Neuronal stem cell (in vitro differentiated cells): Measurements from ENCODE around the gene SLF1.

Experiments
- DNase-seq: peaks from one replicate; pipeline ENCODE4 v3.0.0-alpha.2; 2013; ENCODE audit warnings: low spot score
- H2AFZ ChIP-seq: one replicate; pipeline ENCODE4 v1.6.1; 2013; ENCODE audit warnings: mild to moderate bottlenecking, low read length, inconsistent platforms
- H2AK5ac ChIP-seq: 2 replicates; pipeline ENCODE4 v1.6.1; 2013; ENCODE audit warnings: low read depth, mild to moderate bottlenecking, inconsistent platforms, low read length, moderate library complexity, mixed read lengths
- H2BK120ac ChIP-seq: 2 replicates; pipeline ENCODE4 v1.6.1; 2013; ENCODE audit warnings: low read depth, mild to moderate bottlenecking, inconsistent platforms, low read length, moderate library complexity, mixed read lengths
- H2BK12ac ChIP-seq: one replicate; pipeline ENCODE4 v1.6.1; 2013; ENCODE audit warnings: low read length, inconsistent platforms
- H2BK15ac ChIP-seq: 2 replicates; pipeline ENCODE4 v1.6.1; 2013; ENCODE audit warnings: mild to moderate bottlenecking, low read length, inconsistent platforms, mixed read lengths
- H2BK5ac ChIP-seq: one replicate; pipeline ENCODE4 v1.6.1; 2013; ENCODE audit warnings: inconsistent platforms, mild to moderate bottlenecking, low read length, moderate library complexity
- H3K14ac ChIP-seq: one replicate; pipeline ENCODE4 v1.6.1; 2013; ENCODE audit warnings: low read length, inconsistent platforms
- H3K18ac ChIP-seq: 2 replicates; pipeline ENCODE4 v1.6.1; 2013; ENCODE audit warnings: low read length, inconsistent platforms
- H3K23ac ChIP-seq: 2 replicates; pipeline ENCODE4 v1.6.1; 2013; ENCODE audit warnings: low read depth, mild to moderate bottlenecking, mixed read lengths, low read length, inconsistent platforms; ENCODE audit not compliant: poor library complexity
- H3K27ac ChIP-seq: replicated peaks from 3 replicates; pipeline ENCODE4 v1.5.1; 2013; ENCODE audit warnings: low read length, inconsistent platforms
- H3K27me3 ChIP-seq, 3 experiments: 2 replicates each; pipeline ENCODE4 v1.6.1; 2013; ENCODE audit warnings: low read length in 3 of 3, mild to moderate bottlenecking in 2 of 3, inconsistent platforms in 1 of 3, low read depth in 1 of 3, mixed read lengths in 1 of 3, moderate library complexity in 1 of 3; ENCODE audit not compliant: control insufficient read depth in 3 of 3, insufficient read depth in 3 of 3
- H3K36me3 ChIP-seq, 2 donors: replicated peaks in 1 of 2; 2 replicates each; pipeline ENCODE4 v1.6.1; 2013; ENCODE audit warnings: low read length in 2 of 2; ENCODE audit not compliant: control insufficient read depth in 2 of 2, insufficient read depth in 2 of 2
- H3K4ac ChIP-seq: 2 replicates; pipeline ENCODE4 v1.6.1; 2013; ENCODE audit warnings: inconsistent platforms, mild to moderate bottlenecking, low read length, moderate library complexity
- H3K4me1 ChIP-seq, 2 donors: 1 replicate in 1 of 2; 2 replicates in 1 of 2; pipeline ENCODE4 v1.6.1; 2013; ENCODE audit warnings: low read length in 2 of 2, low read depth in 1 of 2; ENCODE audit not compliant: control insufficient read depth in 2 of 2, insufficient read depth in 1 of 2
- H3K4me2 ChIP-seq: one replicate; pipeline ENCODE4 v1.6.1; 2013; ENCODE audit warnings: mild to moderate bottlenecking, low read length, inconsistent platforms; ENCODE audit not compliant: insufficient read depth, poor library complexity, severe bottlenecking
- H3K4me3 ChIP-seq, 2 donors: 2 replicates each; pipeline ENCODE4 v1.5.1; 2013; ENCODE audit warnings: low read length in 2 of 2, mild to moderate bottlenecking in 2 of 2, inconsistent platforms in 1 of 2, moderate library complexity in 1 of 2
- H3K79me1 ChIP-seq: one replicate; pipeline ENCODE4 v1.6.1; 2013; ENCODE audit warnings: low read depth, mild to moderate bottlenecking, inconsistent platforms, low read length, moderate library complexity
- H3K9ac ChIP-seq: one replicate; pipeline ENCODE4 v1.6.1; 2013; ENCODE audit warnings: mild to moderate bottlenecking, low read depth, low read length, inconsistent platforms; ENCODE audit not compliant: poor library complexity
- H3K9me3 ChIP-seq, 2 donors: replicated peaks in 1 of 2; 2 replicates each; pipeline versions ENCODE3 to v1.6.1; 2013; ENCODE audit warnings: low read length in 2 of 2, mild to moderate bottlenecking in 2 of 2, inconsistent platforms in 1 of 2, low read depth in 1 of 2, mixed read lengths in 1 of 2, moderate library complexity in 1 of 2; ENCODE audit not compliant: control insufficient read depth in 2 of 2, insufficient read depth in 1 of 2
- H4K8ac ChIP-seq: one replicate; pipeline ENCODE4 v1.6.1; 2013; ENCODE audit warnings: low read depth, mild to moderate bottlenecking, inconsistent platforms, low read length, moderate library complexity
- H4K91ac ChIP-seq: one replicate; pipeline ENCODE4 v1.6.1; 2013; ENCODE audit warnings: low read length, low read depth, mild to moderate bottlenecking, inconsistent platforms; ENCODE audit not compliant: poor library complexity
- WGBS, 2 donors: extraction: QIAGEN DNeasy Blood & Tissue Kit; methylation state at CpG; one replicate each; pipeline ENCODE4 v1.1.7; 2013; ENCODE audit warnings: missing lambda C conversion rate in 2 of 2, mixed read lengths in 1 of 2; ENCODE audit not compliant: insufficient read length in 2 of 2, insufficient replicate concordance in 1 of 2; ENCODE audit errors: extremely low coverage in 2 of 2; 5-methylcytosine and 5-hydroxymethylcytosine counted together

Gene SLF1

GRCh38 chr5:94691949-94692348 is 73.5 kb downstream of the SLF1 start:
- peaks cover 2 to 38% of the 10 kb centered on the region in 2 donors for H3K4me1 ChIP-seq
- H2AK5ac ChIP-seq, result no peak overlapping the region
- no peak overlapping the region for H3K23ac ChIP-seq
- H4K8ac ChIP-seq, result no peak overlapping the region
- H3K36me3 ChIP-seq, result peaks cover 4 to 63% of the 10 kb centered on the region in 2 donors
- H3K9ac ChIP-seq, result no peak overlapping the region
- no peak overlapping the region for H2BK5ac ChIP-seq
- H3K4me2 ChIP-seq, result no peak overlapping the region
- H4K91ac ChIP-seq, result no peak overlapping the region
- H3K18ac ChIP-seq, result no peak overlapping the region
- H3K4me3 ChIP-seq, result no peak overlapping the region
- no peak overlapping the region for H2BK15ac ChIP-seq
- no peak overlapping the region for H2BK12ac ChIP-seq
- no peaks in the 10 kb centered on the region for H3K27me3 ChIP-seq
- no peak overlapping the region for H3K14ac ChIP-seq
- peaks cover 0 to 7% of the 10 kb centered on the region in 2 donors for H3K9me3 ChIP-seq
- H3K27ac ChIP-seq, result no peak overlapping the region
- no peaks in the 10 kb centered on the region for H3K79me1 ChIP-seq
- H2AFZ ChIP-seq, result no peak overlapping the region
- WGBS, 2 donors, result no CpG with 5 or more reads among the region's 4 CpGs
- H3K4ac ChIP-seq, result no peak overlapping the region
- DNase-seq, result no peak
- H2BK120ac ChIP-seq, result no peak overlapping the region

- Histone ChIP-seq H2AK5ac (no peak overlapping the region), H3K27me3 (no peaks in the 10 kb centered on the region), H3K4ac (no peak overlapping the region), H3K4me2 (no peak overlapping the region), H2BK120ac (no peak overlapping the region), H4K8ac (no peak overlapping the region), H3K27ac (no peak overlapping the region), H3K23ac (no peak overlapping the region), H3K36me3 (peaks cover 0 to 62% of the 10 kb centered on the region in 2 donors), H3K4me3 (no peak overlapping the region), H2AFZ (no peak overlapping the region), H3K14ac (no peak overlapping the region), H3K79me1 (no peaks in the 10 kb centered on the region), H3K18ac (no peak overlapping the region), H2BK15ac (no peak overlapping the region), H3K4me1 (peaks cover 2 to 38% of the 10 kb centered on the region in 2 donors), H4K91ac (no peak overlapping the region), H2BK5ac (no peak overlapping the region), H3K9me3 (peaks cover 0 to 5% of the 10 kb centered on the region in 2 donors), H3K9ac (no peak overlapping the region), H2BK12ac (no peak overlapping the region)
- no peak for DNase-seq
- WGBS, 2 donors, result no CpG with 5 or more reads among the region's 3 CpGs
These were observed 74.1 kb downstream of the SLF1 start for GRCh38 chr5:94692581-94692980.

- H3K79me1 ChIP-seq, result no peaks in the 10 kb centered on the region
- H3K4me1 ChIP-seq, result peaks cover 2 to 39% of the 10 kb centered on the region in 2 donors
- no peak overlapping the region for H2AFZ ChIP-seq
- peaks cover 0 to 58% of the 10 kb centered on the region in 2 donors for H3K36me3 ChIP-seq
- H3K4me3 ChIP-seq, result no peak overlapping the region
- no peak overlapping the region for H2BK120ac ChIP-seq
- H4K8ac ChIP-seq, result no peak overlapping the region
- no peak overlapping the region for H2BK12ac ChIP-seq
- H3K27me3 ChIP-seq, result no peaks in the 10 kb centered on the region
- no peak for DNase-seq
- no peak overlapping the region for H3K18ac ChIP-seq
- WGBS, 2 donors, result no CpG with 5 or more reads among the region's 5 CpGs
- no peak overlapping the region for H3K27ac ChIP-seq
- no peak overlapping the region for H2AK5ac ChIP-seq
- no peak overlapping the region for H3K9ac ChIP-seq
- no peak overlapping the region for H3K23ac ChIP-seq
- no peak overlapping the region for H3K14ac ChIP-seq
- H2BK5ac ChIP-seq, result no peak overlapping the region
- H2BK15ac ChIP-seq, result no peak overlapping the region
- no peak overlapping the region for H4K91ac ChIP-seq
- H3K4me2 ChIP-seq, result no peak overlapping the region
- H3K9me3 ChIP-seq, result peaks cover 0 to 5% of the 10 kb centered on the region in 2 donors
- H3K4ac ChIP-seq, result no peak overlapping the region
These were observed 74.8 kb downstream of the SLF1 start for GRCh38 chr5:94693043-94693822.

GRCh38 chr5:94693845-94694370 is 75.4 kb downstream of the SLF1 start:
- Histone ChIP-seq H3K18ac (no peak overlapping the region), H3K9me3 (peaks cover 0 to 4% of the 10 kb centered on the region in 2 donors), H2BK12ac (no peak overlapping the region), H3K4me1 (peaks cover 2 to 41% of the 10 kb centered on the region in 2 donors), H3K27me3 (no peaks in the 10 kb centered on the region), H3K4ac (no peak overlapping the region), H3K27ac (no peak overlapping the region), H2BK15ac (no peak overlapping the region), H2AFZ (no peak overlapping the region), H2BK120ac (no peak overlapping the region), H3K23ac (no peak overlapping the region), H3K79me1 (no peaks in the 10 kb centered on the region), H4K8ac (no peak overlapping the region), H2AK5ac (no peak overlapping the region), H3K14ac (no peak overlapping the region), H3K4me2 (no peak overlapping the region), H2BK5ac (no peak overlapping the region), H3K4me3 (no peak overlapping the region), H3K9ac (no peak overlapping the region), H3K36me3 (peaks cover 0 to 51% of the 10 kb centered on the region in 2 donors), H4K91ac (no peak overlapping the region)
- WGBS, 2 donors, result no CpG with 5 or more reads among the region's 1 CpG
- DNase-seq, result no peak
